HepG2 (cell line): ENCODE measurements around the gene CCNQ. TPM values are rescaled to one million over a fixed set of nuclear protein-coding genes. Genes with fewer than 3 reads are reported as not detected.

Source experiments
- EHMT2 ChIP-seq: fragments of 200-600 bp; sonication (generic); IDR thresholded peaks from 2 replicates; pipeline ENCODE4 v1.7.0; 2017; ENCODE audit warnings: antibody characterized with exemption, low read depth, low read length, borderline replicate concordance
- ETV6 ChIP-seq: sonication (generic); formaldehyde crosslinking; conservative IDR thresholded peaks from 2 replicates; pipeline ENCODE4 v1.4.0; 2020; ENCODE audit warnings: missing genetic modification reagents
- FOXA3 ChIP-seq: IDR thresholded peaks from 2 replicates; pipeline ENCODE4 v1.6.1; 2016; ENCODE audit warnings: missing genetic modification reagents, missing compliant biosample characterization
- GLI4 ChIP-seq: sonication (generic); formaldehyde crosslinking; IDR thresholded peaks from 2 replicates; pipeline ENCODE4 v1.5.1; 2020; ENCODE audit warnings: missing genetic modification reagents, mild to moderate bottlenecking, moderate library complexity, borderline replicate concordance
- JUND ChIP-seq: sonication (generic); formaldehyde crosslinking; IDR thresholded peaks from 2 replicates; pipeline ENCODE4 v1.8.0; 2022; ENCODE audit warnings: mild to moderate bottlenecking, missing genetic modification reagents
- MATR3 ChIP-seq: sonication (generic); formaldehyde crosslinking; IDR thresholded peaks from 2 replicates; pipeline ENCODE4 v1.4.0; 2020; ENCODE audit warnings: missing genetic modification reagents
- PHF8 ChIP-seq: sonication (generic); formaldehyde crosslinking; IDR thresholded peaks from 2 replicates; pipeline ENCODE4 v1.5.0; 2020; ENCODE audit warnings: missing genetic modification reagents
- PLRG1 ChIP-seq: fragments of 450-650 bp; conservative IDR thresholded peaks from 2 replicates; pipeline ENCODE4 v1.6.1; 2016
- RXRA ChIP-seq: sonication (generic); formaldehyde crosslinking; IDR thresholded peaks from 2 replicates; pipeline ENCODE4 v1.5.1; 2020; ENCODE audit warnings: missing genetic modification reagents
- SATB2 ChIP-seq: sonication (generic); formaldehyde crosslinking; IDR thresholded peaks from 2 replicates; pipeline ENCODE4 v1.5.0; 2020; ENCODE audit warnings: missing genetic modification reagents
- SIN3A ChIP-seq: IDR thresholded peaks from 2 replicates; pipeline ENCODE4 v1.6.1; 2011; ENCODE audit warnings: low read depth, mild to moderate bottlenecking, control low read depth, low read length, borderline replicate concordance
- SRSF1 ChIP-seq: fragments of 200-400 bp; formaldehyde crosslinking; optimal IDR thresholded peaks from 2 replicates; pipeline ENCODE3; 2017; ENCODE audit warnings: mild to moderate bottlenecking, low read depth, low read length, moderate library complexity
- SRSF9 ChIP-seq: fragments of 200-400 bp; formaldehyde crosslinking; IDR thresholded peaks from 2 replicates; pipeline ENCODE4 v1.6.1; 2018; ENCODE audit warnings: borderline replicate concordance, mild to moderate bottlenecking, low read depth, low read length; ENCODE audit not compliant: insufficient read depth, poor library complexity, severe bottlenecking
- STAT5B ChIP-seq: sonication (generic); formaldehyde crosslinking; IDR thresholded peaks from 2 replicates; pipeline ENCODE4 v1.4.0; 2020; ENCODE audit warnings: missing genetic modification reagents
- ZNF350 ChIP-seq: sonication (generic); formaldehyde crosslinking; IDR thresholded peaks from 2 replicates; pipeline ENCODE4 v1.4.0; 2020; ENCODE audit warnings: mild to moderate bottlenecking, low read depth, missing genetic modification reagents, borderline replicate concordance
- ZNF549 ChIP-seq: sonication (generic); formaldehyde crosslinking; IDR thresholded peaks from 2 replicates; pipeline ENCODE4 v1.5.0; 2020; ENCODE audit warnings: missing genetic modification reagents
- ZNF883 ChIP-seq: sonication (generic); formaldehyde crosslinking; IDR thresholded peaks from 2 replicates; pipeline ENCODE4 v1.5.1; 2020; ENCODE audit warnings: mild to moderate bottlenecking, missing genetic modification reagents; ENCODE audit errors: not compliant biosample characterization
- ZSCAN21 ChIP-seq: sonication (generic); formaldehyde crosslinking; IDR thresholded peaks from 2 replicates; pipeline ENCODE4 v1.8.0; 2022; ENCODE audit warnings: mild to moderate bottlenecking, missing genetic modification reagents, moderate library complexity, borderline replicate concordance
- ZSCAN30 ChIP-seq: sonication (generic); formaldehyde crosslinking; IDR thresholded peaks from 2 replicates; pipeline ENCODE4 v1.5.0; 2020; ENCODE audit warnings: mild to moderate bottlenecking, missing genetic modification reagents
- polyA plus RNA-seq, 8 experiments: library from polyadenylated mRNA; depleted of rRNA in 3 of 8; stranded (reverse) in 7 of 8; unstranded in 1 of 8; fragments of >200 nt; fragmentation: Illumina TruSeq in 4 of 8; extraction: Trizol in 4 of 8; gene quantifications; 2 replicates each; pipeline versions ENCODE4 v1.2.1 to v1.2.3, GENCODE V29; 2011 to 2016; ENCODE audit warnings: low read depth in 4 of 8, missing spikeins in 1 of 8, mixed read lengths in 1 of 8; ENCODE audit not compliant: insufficient read depth in 1 of 8
- total RNA-seq, 5 experiments: library from RNA; depleted of rRNA; stranded (reverse); fragments of >200 nt; fragmentation: Illumina TruSeq; extraction: Trizol; gene quantifications; 2 replicates each; pipeline ENCODE4 v1.2.3, GENCODE V29; 2016; ENCODE audit warnings: low read depth in 1 of 5
- TF ChIP-seq, protein P1 (sequence below): sonication (generic); formaldehyde crosslinking; IDR thresholded peaks from 2 replicates; pipeline ENCODE4 v1.4.0; 2020; ENCODE audit warnings: missing genetic modification reagents
- TF ChIP-seq, protein P2 (sequence below): sonication (generic); formaldehyde crosslinking; IDR thresholded peaks from 2 replicates; pipeline ENCODE4 v1.8.1; 2023; ENCODE audit warnings: mild to moderate bottlenecking, moderate library complexity, missing genetic modification reagents
- TF ChIP-seq, protein P3 (sequence below): sonication (generic); formaldehyde crosslinking; IDR thresholded peaks from 2 replicates; pipeline ENCODE4 v1.5.0; 2020; ENCODE audit warnings: missing genetic modification reagents, mild to moderate bottlenecking, borderline replicate concordance
- TF ChIP-seq, protein P4 (sequence below): sonication (generic); formaldehyde crosslinking; IDR thresholded peaks from 2 replicates; pipeline ENCODE4 v1.5.1; 2020; ENCODE audit warnings: mild to moderate bottlenecking, missing genetic modification reagents, borderline replicate concordance

Gene CCNQ
- total and polyA plus RNA-seq, 2 of the 13 experiments (the other 11 are each of a cell fraction or from before 2014, with no cell fraction given), result 15.0 to 25.5 TPM

DNA sequence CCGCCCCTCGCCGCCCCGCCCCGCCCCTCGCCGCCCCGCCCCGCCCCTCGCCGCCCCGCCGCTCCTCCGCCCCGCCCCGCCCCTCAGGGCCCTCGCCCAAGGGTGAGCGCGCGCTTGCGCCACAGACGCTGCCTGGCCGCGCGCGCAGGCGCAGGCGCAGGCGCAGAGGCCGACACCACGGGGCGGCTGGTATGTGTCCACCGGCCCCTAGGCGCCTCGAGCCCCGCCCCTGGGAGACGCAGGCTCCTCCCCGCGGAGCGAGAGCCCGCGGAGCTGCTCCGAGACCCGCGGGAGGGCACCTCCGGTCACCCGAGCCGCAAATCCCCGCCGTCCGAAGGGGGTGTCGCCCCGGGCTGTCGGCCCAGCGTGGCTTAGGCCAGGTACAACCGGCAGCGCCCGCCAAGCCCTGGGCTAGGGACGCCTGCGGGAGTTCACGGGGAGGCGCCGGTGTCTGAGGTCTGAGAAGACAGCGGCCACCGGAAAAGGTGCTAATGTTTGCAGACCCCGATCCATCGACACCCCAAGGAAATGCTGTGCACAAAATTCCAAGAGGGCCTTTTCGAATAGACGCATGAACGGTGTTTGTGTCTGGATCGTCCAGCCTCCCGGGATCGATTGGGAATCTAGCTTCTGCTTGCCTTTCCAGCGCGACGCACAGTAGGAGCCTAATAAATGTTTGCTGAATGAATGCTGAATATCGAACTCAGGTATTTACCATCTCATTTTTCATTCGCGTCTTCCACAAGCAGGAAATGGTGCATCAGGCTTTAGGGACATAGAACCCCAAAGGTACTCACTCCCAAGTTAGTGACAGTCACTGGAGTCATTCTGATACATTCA lies 473 bp upstream of the CCNQ start (continued):
- TF ChIP-seq, protein P1, sequence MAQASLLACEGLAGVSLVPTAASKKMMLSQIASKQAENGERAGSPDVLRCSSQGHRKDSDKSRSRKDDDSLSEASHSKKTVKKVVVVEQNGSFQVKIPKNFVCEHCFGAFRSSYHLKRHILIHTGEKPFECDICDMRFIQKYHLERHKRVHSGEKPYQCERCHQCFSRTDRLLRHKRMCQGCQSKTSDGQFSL (CRISPR knock-in tag), result no peak
- TF ChIP-seq ZSCAN30 (CRISPR knock-in tag) (no peak), SRSF9 (no peak), STAT5B (CRISPR knock-in tag) (no peak), PLRG1 (no peak), JUND (CRISPR knock-in tag) (no peak), GLI4 (CRISPR knock-in tag) (no peak), PHF8 (CRISPR knock-in tag) (peak; percentile 54), ZSCAN21 (no peak), ZNF549 (no peak), ZNF883 (CRISPR knock-in tag) (no peak), SRSF1 (no peak), MATR3 (CRISPR knock-in tag) (no peak), FOXA3 (CRISPR knock-in tag) (no peak), SATB2 (CRISPR knock-in tag) (no peak), EHMT2 (no peak), ZNF350 (CRISPR knock-in tag) (no peak), RXRA (CRISPR knock-in tag) (0 out of 2 replicates have a peak, but pooled peaks have one; percentile 32), SIN3A (no peak), ETV6 (CRISPR knock-in tag) (no peak)
- TF ChIP-seq, protein P2, sequence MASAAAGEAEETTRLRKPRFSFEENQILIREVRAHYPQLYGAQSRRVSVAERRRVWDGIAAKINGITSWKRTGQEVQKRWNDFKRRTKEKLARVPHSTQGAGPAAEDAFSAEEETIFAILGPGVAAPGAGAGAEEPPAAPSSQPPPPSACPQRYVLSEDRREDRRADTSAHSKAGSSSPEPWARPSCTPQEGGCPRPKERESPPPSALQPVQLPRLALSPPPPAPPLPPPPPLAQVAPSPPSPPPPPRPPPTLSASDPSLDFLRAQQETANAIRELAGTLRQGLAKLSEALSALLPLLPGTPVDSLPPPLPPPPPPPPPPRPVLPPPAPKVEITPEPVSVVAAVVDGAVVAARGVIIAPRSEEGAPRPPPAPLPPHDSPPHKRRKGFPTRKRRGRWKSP (CRISPR knock-in tag), result peak; percentile 69; the same call in 1 of the 2 replicates
- TF ChIP-seq, protein P3, sequence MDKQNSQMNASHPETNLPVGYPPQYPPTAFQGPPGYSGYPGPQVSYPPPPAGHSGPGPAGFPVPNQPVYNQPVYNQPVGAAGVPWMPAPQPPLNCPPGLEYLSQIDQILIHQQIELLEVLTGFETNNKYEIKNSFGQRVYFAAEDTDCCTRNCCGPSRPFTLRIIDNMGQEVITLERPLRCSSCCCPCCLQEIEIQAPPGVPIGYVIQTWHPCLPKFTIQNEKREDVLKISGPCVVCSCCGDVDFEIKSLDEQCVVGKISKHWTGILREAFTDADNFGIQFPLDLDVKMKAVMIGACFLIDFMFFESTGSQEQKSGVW (CRISPR knock-in tag), result no peak
- TF ChIP-seq, protein P4, sequence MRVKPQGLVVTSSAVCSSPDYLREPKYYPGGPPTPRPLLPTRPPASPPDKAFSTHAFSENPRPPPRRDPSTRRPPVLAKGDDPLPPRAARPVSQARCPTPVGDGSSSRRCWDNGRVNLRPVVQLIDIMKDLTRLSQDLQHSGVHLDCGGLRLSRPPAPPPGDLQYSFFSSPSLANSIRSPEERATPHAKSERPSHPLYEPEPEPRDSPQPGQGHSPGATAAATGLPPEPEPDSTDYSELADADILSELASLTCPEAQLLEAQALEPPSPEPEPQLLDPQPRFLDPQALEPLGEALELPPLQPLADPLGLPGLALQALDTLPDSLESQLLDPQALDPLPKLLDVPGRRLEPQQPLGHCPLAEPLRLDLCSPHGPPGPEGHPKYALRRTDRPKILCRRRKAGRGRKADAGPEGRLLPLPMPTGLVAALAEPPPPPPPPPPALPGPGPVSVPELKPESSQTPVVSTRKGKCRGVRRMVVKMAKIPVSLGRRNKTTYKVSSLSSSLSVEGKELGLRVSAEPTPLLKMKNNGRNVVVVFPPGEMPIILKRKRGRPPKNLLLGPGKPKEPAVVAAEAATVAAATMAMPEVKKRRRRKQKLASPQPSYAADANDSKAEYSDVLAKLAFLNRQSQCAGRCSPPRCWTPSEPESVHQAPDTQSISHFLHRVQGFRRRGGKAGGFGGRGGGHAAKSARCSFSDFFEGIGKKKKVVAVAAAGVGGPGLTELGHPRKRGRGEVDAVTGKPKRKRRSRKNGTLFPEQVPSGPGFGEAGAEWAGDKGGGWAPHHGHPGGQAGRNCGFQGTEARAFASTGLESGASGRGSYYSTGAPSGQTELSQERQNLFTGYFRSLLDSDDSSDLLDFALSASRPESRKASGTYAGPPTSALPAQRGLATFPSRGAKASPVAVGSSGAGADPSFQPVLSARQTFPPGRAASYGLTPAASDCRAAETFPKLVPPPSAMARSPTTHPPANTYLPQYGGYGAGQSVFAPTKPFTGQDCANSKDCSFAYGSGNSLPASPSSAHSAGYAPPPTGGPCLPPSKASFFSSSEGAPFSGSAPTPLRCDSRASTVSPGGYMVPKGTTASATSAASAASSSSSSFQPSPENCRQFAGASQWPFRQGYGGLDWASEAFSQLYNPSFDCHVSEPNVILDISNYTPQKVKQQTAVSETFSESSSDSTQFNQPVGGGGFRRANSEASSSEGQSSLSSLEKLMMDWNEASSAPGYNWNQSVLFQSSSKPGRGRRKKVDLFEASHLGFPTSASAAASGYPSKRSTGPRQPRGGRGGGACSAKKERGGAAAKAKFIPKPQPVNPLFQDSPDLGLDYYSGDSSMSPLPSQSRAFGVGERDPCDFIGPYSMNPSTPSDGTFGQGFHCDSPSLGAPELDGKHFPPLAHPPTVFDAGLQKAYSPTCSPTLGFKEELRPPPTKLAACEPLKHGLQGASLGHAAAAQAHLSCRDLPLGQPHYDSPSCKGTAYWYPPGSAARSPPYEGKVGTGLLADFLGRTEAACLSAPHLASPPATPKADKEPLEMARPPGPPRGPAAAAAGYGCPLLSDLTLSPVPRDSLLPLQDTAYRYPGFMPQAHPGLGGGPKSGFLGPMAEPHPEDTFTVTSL (CRISPR knock-in tag), result no peak
